ENCODE results near the gene LCP2.

DNA sequence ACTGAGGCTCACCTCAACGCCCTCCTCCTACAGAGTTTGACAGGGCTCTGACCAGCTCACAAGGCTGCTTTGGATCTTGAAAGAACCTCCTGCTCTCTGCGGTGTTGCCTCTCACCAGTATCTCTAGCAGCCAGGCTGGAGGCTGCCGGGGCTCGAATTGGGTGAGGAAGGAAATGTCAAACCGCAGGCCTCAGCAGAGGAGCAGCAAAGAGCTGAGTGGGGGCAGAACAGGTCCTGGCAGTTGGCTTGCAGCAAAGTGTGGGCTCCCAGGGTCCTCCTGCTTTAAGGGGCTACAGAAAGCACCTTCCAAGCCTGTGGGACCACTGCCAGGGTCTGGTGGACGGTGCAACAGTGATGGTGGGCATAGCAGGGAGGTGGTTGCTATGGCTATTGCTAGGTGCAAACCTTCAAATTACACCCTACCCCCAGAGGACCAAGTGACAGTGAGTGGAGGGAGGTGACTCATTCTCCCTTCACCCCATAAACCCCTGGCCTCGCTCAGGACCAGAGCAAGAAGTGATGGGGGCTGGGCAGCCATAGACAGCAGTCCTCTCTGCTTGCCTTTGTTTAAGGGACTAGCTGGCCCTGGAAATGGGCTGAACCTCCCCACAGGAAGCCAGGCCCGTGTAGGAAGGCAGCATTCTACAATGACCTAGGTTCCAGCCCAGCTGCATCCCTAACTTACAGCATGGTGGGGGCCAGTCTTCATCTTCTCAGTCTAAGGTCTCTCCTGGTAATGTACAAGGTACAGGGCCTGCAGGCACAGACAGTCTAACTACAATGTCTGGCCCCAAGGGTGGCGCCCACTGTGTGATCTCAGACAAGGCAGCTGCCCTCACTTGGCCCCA is 18.7 kb downstream of the LCP2 start:
- TF ChIP-seq, protein P1, sequence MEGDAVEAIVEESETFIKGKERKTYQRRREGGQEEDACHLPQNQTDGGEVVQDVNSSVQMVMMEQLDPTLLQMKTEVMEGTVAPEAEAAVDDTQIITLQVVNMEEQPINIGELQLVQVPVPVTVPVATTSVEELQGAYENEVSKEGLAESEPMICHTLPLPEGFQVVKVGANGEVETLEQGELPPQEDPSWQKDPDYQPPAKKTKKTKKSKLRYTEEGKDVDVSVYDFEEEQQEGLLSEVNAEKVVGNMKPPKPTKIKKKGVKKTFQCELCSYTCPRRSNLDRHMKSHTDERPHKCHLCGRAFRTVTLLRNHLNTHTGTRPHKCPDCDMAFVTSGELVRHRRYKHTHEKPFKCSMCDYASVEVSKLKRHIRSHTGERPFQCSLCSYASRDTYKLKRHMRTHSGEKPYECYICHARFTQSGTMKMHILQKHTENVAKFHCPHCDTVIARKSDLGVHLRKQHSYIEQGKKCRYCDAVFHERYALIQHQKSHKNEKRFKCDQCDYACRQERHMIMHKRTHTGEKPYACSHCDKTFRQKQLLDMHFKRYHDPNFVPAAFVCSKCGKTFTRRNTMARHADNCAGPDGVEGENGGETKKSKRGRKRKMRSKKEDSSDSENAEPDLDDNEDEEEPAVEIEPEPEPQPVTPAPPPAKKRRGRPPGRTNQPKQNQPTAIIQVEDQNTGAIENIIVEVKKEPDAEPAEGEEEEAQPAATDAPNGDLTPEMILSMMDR (IDR thresholded peaks at IDR 0.05; ENCODE audit: extremely low read depth in 1 of 2, insufficient read depth in 1 of 2, low read depth in 1 of 2, low read length in 2 of 2) = no peak
- TF ChIP-seq, protein P2, sequence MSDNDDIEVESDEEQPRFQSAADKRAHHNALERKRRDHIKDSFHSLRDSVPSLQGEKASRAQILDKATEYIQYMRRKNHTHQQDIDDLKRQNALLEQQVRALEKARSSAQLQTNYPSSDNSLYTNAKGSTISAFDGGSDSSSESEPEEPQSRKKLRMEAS (IDR thresholded peaks at IDR 0.05; ENCODE audit: insufficient read depth, insufficient read length) = no peak

Measured in endothelial cell of umbilical vein (primary cell).